Endothelial cell of umbilical vein (primary cell): ENCODE data around the gene S100A3. TPM values are rescaled to one million over a fixed set of nuclear protein-coding genes. Genes with fewer than 3 reads are reported as not detected.

Experiments
- BruUV-seq: library from RNA; stranded (reverse); fragments of 400-500 nt; replicated peaks from 2 replicates; lab custom pipeline; 2021; lab: Mats Ljungman, UMichigan
- CTCF ChIA-PET: fragments of 300-600, 350-600 bp; sonication (Branson Sonifier 250); formaldehyde crosslinking; loops from one replicate; lab custom pipeline; 2021; ENCODE audit warnings: antibody characterized with exemption, inconsistent platforms; lab: Charles Lee
- POLR2A ChIA-PET: fragments of 300-600, 350-600 bp; sonication (Branson Sonifier 250); formaldehyde crosslinking; loops from one replicate; lab custom pipeline; 2021; ENCODE audit warnings: antibody characterized with exemption, inconsistent platforms; lab: Charles Lee
- DNase-seq: peaks from one replicate; pipeline ENCODE4 v3.0.0-alpha.2; 2011; ENCODE audit warnings: low read depth, low spot score
- FAIRE-seq: peaks from 2 replicates; lab custom pipeline; 2011; peaks lifted over from hg19 to GRCh38; lab: Jason Lieb, UNC
- H2AFZ ChIP-seq: 2 replicates; pipeline ENCODE4 v1.6.0; 2012; ENCODE audit warnings: low read depth, low read length, control low read depth, inconsistent platforms
- H3K27ac ChIP-seq: 2 replicates; pipeline ENCODE4 v1.5.1; 2011; ENCODE audit warnings: low read depth, mild to moderate bottlenecking, control low read depth, low read length, moderate library complexity; ENCODE audit not compliant: insufficient read depth
- H3K27me3 ChIP-seq, 2 experiments: 2 replicates each; pipeline versions ENCODE4 v1.6.0 to v1.6.1; 2011; ENCODE audit warnings: low read length in 2 of 2, mixed read lengths in 1 of 2; ENCODE audit not compliant: control insufficient read depth in 2 of 2, insufficient read depth in 2 of 2
- H3K36me3 ChIP-seq, 2 experiments: 2 replicates in 1 of 2; 3 replicates in 1 of 2; pipeline ENCODE4 v1.5.1; 2011; ENCODE audit warnings: low read length in 2 of 2, mild to moderate bottlenecking in 1 of 2, moderate library complexity in 1 of 2; ENCODE audit not compliant: control insufficient read depth in 2 of 2, insufficient read depth in 2 of 2; ENCODE audit errors: extremely low read depth in 1 of 2
- H3K4me1 ChIP-seq: 3 replicates; pipeline ENCODE4 v1.5.1; 2011; ENCODE audit warnings: mild to moderate bottlenecking, low read length; ENCODE audit not compliant: control insufficient read depth, insufficient read depth; ENCODE audit errors: extremely low read depth
- H3K4me2 ChIP-seq: 2 replicates; pipeline ENCODE4 v1.6.1; 2011; ENCODE audit warnings: low read length, control low read depth, mixed read lengths; ENCODE audit not compliant: insufficient read depth
- H3K4me3 ChIP-seq, 3 experiments: fragments of 200-600 bp in 1 of 3; sonication (generic), shearing (Covaris generic) in 1 of 3; replicated peaks in 1 of 3; 2 replicates each; pipeline ENCODE4 v1.5.1; 2011 to 2016; ENCODE audit warnings: control low read depth in 3 of 3, low read length in 3 of 3, mild to moderate bottlenecking in 2 of 3, inconsistent platforms in 1 of 3, low read depth in 1 of 3, moderate library complexity in 1 of 3; ENCODE audit not compliant: insufficient read depth in 1 of 3
- H3K79me2 ChIP-seq: 2 replicates; pipeline ENCODE4 v1.6.0; 2012; ENCODE audit warnings: low read length, inconsistent platforms; ENCODE audit not compliant: control insufficient read depth, insufficient read depth
- H3K9ac ChIP-seq: replicated peaks from 2 replicates; pipeline ENCODE3; 2011; ENCODE audit warnings: low read length, control low read depth; ENCODE audit not compliant: insufficient read depth; ENCODE audit errors: extremely low read depth
- H3K9me1 ChIP-seq: replicated peaks from 3 replicates; pipeline ENCODE4 v1.6.0; 2011; ENCODE audit warnings: mild to moderate bottlenecking, low read length; ENCODE audit not compliant: control insufficient read depth, insufficient read depth; ENCODE audit errors: extremely low read depth
- H3K9me3 ChIP-seq: replicated peaks from 2 replicates; pipeline ENCODE4 v1.5.1; 2012; ENCODE audit warnings: low read length, inconsistent platforms; ENCODE audit not compliant: control insufficient read depth, insufficient read depth
- H4K20me1 ChIP-seq: replicated peaks from 2 replicates; pipeline ENCODE3; 2011; ENCODE audit warnings: mild to moderate bottlenecking, low read length; ENCODE audit not compliant: control insufficient read depth, insufficient read depth; ENCODE audit errors: extremely low read depth
- EZH2 ChIP-seq: IDR thresholded peaks from 2 replicates; pipeline ENCODE4 v1.6.1; 2012; ENCODE audit warnings: borderline replicate concordance, low read depth, mild to moderate bottlenecking, moderate library complexity, low read length, inconsistent platforms; ENCODE audit not compliant: severe bottlenecking
- FOS ChIP-seq: IDR thresholded peaks from 2 replicates; pipeline ENCODE4 v1.6.1; 2011; ENCODE audit warnings: mild to moderate bottlenecking, low read length, moderate library complexity, borderline replicate concordance; ENCODE audit not compliant: insufficient read depth
- GATA2 ChIP-seq: IDR thresholded peaks from 2 replicates; pipeline ENCODE4 v1.7.0; 2011; ENCODE audit warnings: low read depth, mild to moderate bottlenecking, moderate library complexity, mixed read lengths, low read length; ENCODE audit not compliant: insufficient read length, insufficient read depth
- JUN ChIP-seq: IDR thresholded peaks from 2 replicates; pipeline ENCODE4 v1.6.1; 2011; ENCODE audit warnings: borderline replicate concordance, low read depth; ENCODE audit not compliant: insufficient read length, insufficient read depth
- MYC ChIP-seq: IDR thresholded peaks from one replicate; pipeline ENCODE4 v1.6.1; 2011; ENCODE audit warnings: mild to moderate bottlenecking, low read depth, low read length
- POLR2A ChIP-seq: IDR thresholded peaks from 2 replicates; pipeline ENCODE4 v1.6.1; 2012; ENCODE audit warnings: low read depth, mild to moderate bottlenecking, control low read depth, low read length
- POLR2AphosphoS5 ChIP-seq: IDR thresholded peaks from 2 replicates; pipeline ENCODE4 v1.6.1; 2012; ENCODE audit warnings: low read depth, mild to moderate bottlenecking, control low read depth, low read length, moderate library complexity; ENCODE audit not compliant: insufficient read depth
- dilution Hi-C: fragments of 300-500 bp; cut with MboI; formaldehyde crosslinking; loops from one replicate; pipeline ENCODE4 v1.15.0; 2019; ENCODE audit warnings: low sequenced_read_pairs; ENCODE audit not compliant: extremely low pct_ligation_motif_present
- intact Hi-C: fragments of 100-400 bp; cut with micrococcal nuclease; formaldehyde crosslinking; loops from one replicate; pipeline ENCODE4 v1.10.0; 2022
- polyA plus RNA-seq, 4 experiments: library from polyadenylated mRNA; depleted of rRNA in 3 of 4; stranded (reverse) in 3 of 4; unstranded in 1 of 4; fragments of >200 nt; gene quantifications; 2 replicates each; pipeline versions ENCODE4 v1.2.1 to v1.2.3, GENCODE V29; 2011 to 2012; ENCODE audit warnings: missing spikeins in 1 of 4
- total RNA-seq: library from RNA; stranded (reverse); gene quantifications from 2 replicates; pipeline ENCODE4 v1.2.3, GENCODE V29; 2021
- TF ChIP-seq, protein P1 (sequence below), 2 donors: IDR thresholded peaks; 1 replicate in 1 of 2; 2 replicates in 1 of 2; pipeline ENCODE4 v1.5.1; 2011; ENCODE audit warnings: low read length in 2 of 2, mild to moderate bottlenecking in 2 of 2, moderate library complexity in 2 of 2, control low read depth in 1 of 2, inconsistent platforms in 1 of 2, low read depth in 1 of 2; ENCODE audit not compliant: insufficient read depth in 1 of 2; ENCODE audit errors: extremely low read depth in 1 of 2
- TF ChIP-seq, protein P2 (sequence below): IDR thresholded peaks from 2 replicates; pipeline ENCODE4 v1.6.1; 2011; ENCODE audit not compliant: insufficient read depth, insufficient read length

The S100A3 gene
- total and polyA plus RNA-seq, 2 donors (not counting 3 experiments of a cell fraction or from before 2014, with no cell fraction given) = 0.42 to 1.3 TPM

GRCh38 chr1:153565529-153566374, 16.7 kb upstream of the S100A3 start, which contains the start of gene S100A2:
S100A2 (minus strand) TSS chr1:153565844; CDS start chr1:153563877, 1,967 bp downstream.
- Histone ChIP-seq H3K27me3 (no peaks in the 10 kb centered on the region), H3K9me1 (no peaks in the 10 kb centered on the region), H3K9ac (peak within 1 kb of the TSS; percentile 91), H3K79me2 (no peaks in the 10 kb centered on the region), H3K4me3 (no peak within 1 kb of the TSS), H3K36me3 (no peaks in the 10 kb centered on the region), H3K4me1 (peaks cover 34% of the 10 kb centered on the region), H4K20me1 (no peaks in the 10 kb centered on the region), H2AFZ (no peak within 1 kb of the TSS), H3K27ac (peak within 1 kb of the TSS; percentile 99), H3K4me2 (peak within 1 kb of the TSS; percentile 35), H3K9me3 (no peaks in the 10 kb centered on the region)
- DNase-seq = peak; percentile 84
- dilution Hi-C loops (no loop called here), intact Hi-C loops (loop anchor here (1.0 kb wide), 2 partner anchors 16 to 43 kb away; partner anchors contain the start of gene S100A3)
- CTCF ChIA-PET = interaction anchor here (0.8 to 1.8 kb wide), 10 partner anchors 11 to 71 kb away, joined by 3 to 48 read pairs (median 7); partner anchors contain the start of genes CHTOP, S100A13 and S100A6
- peak; percentile 87 for TF ChIP-seq FOS
- TF ChIP-seq MYC = no peak
- TF ChIP-seq POLR2AphosphoS5 = peak; percentile 64
- TF ChIP-seq POLR2A = peak; percentile 7
- peak; percentile 46 for TF ChIP-seq JUN
- no peak for TF ChIP-seq GATA2
- TF ChIP-seq, protein P1, sequence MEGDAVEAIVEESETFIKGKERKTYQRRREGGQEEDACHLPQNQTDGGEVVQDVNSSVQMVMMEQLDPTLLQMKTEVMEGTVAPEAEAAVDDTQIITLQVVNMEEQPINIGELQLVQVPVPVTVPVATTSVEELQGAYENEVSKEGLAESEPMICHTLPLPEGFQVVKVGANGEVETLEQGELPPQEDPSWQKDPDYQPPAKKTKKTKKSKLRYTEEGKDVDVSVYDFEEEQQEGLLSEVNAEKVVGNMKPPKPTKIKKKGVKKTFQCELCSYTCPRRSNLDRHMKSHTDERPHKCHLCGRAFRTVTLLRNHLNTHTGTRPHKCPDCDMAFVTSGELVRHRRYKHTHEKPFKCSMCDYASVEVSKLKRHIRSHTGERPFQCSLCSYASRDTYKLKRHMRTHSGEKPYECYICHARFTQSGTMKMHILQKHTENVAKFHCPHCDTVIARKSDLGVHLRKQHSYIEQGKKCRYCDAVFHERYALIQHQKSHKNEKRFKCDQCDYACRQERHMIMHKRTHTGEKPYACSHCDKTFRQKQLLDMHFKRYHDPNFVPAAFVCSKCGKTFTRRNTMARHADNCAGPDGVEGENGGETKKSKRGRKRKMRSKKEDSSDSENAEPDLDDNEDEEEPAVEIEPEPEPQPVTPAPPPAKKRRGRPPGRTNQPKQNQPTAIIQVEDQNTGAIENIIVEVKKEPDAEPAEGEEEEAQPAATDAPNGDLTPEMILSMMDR (IDR thresholded peaks at IDR 0.05; ENCODE audit: extremely low read depth in 1 of 2, insufficient read depth in 1 of 2, low read depth in 1 of 2, low read length in 2 of 2) = no peak
- TF ChIP-seq EZH2 = no peak
- TF ChIP-seq, protein P2, sequence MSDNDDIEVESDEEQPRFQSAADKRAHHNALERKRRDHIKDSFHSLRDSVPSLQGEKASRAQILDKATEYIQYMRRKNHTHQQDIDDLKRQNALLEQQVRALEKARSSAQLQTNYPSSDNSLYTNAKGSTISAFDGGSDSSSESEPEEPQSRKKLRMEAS = no peak
- BruUV-seq = TSS peak; percentile 35
- POLR2A ChIA-PET = interaction anchor here (0.6 to 2.2 kb wide), 6 partner anchors 21 to 68 kb away, joined by 3 to 32 read pairs (median 4); partner anchors contain the start of genes CHTOP, S100A13 and S100A6
- no peak for FAIRE-seq
